Nephron progenitor cell (in vitro differentiated cells): Measurements from ENCODE around the gene LMO7.
"Not testable (repeated sequence)": the region's sequence is repeated elsewhere in the genome, so short reads cannot be mapped to it uniquely, and the experiment has no call there.

Source experiments
- DNase-seq: peaks from one replicate; pipeline ENCODE4 v3.0.0; 2021
- H3K27ac Mint-ChIP-seq: 2 replicates; pipeline ENCODE4 v1.8.0; 2021; ENCODE audit warnings: mild to moderate bottlenecking, moderate library complexity, mixed read lengths
- H3K27me3 Mint-ChIP-seq: 2 replicates; pipeline ENCODE4 v1.8.0; 2021; ENCODE audit warnings: mild to moderate bottlenecking, low read depth, mixed read lengths; ENCODE audit not compliant: poor library complexity
- H3K36me3 Mint-ChIP-seq: 2 replicates; pipeline ENCODE4 v1.8.0; 2021; ENCODE audit warnings: low read depth, mixed read lengths
- H3K4me1 Mint-ChIP-seq: 2 replicates; pipeline ENCODE4 v1.8.0; 2021; ENCODE audit warnings: mixed read lengths
- H3K4me3 Mint-ChIP-seq: 2 replicates; pipeline ENCODE4 v1.8.0; 2021; ENCODE audit warnings: mild to moderate bottlenecking, moderate library complexity, mixed read lengths
- H3K9me3 Mint-ChIP-seq: 2 replicates; pipeline ENCODE4 v1.8.0; 2021; ENCODE audit warnings: mild to moderate bottlenecking, moderate library complexity, mixed read lengths
- TF ChIP-seq, protein P1 (sequence below): fragments of 200-600 bp; sonication (generic); IDR thresholded peaks from 2 replicates; pipeline ENCODE4 v1.5.0; 2021; ENCODE audit warnings: antibody characterized with exemption

The LMO7 gene

GRCh38 chr13:75724752-75725517, 88.8 kb downstream of the LMO7 start:
- Mint-ChIP-seq H3K9me3 (no peaks in the 10 kb centered on the region), H3K36me3 (peaks cover 5% of the 10 kb centered on the region), H3K27me3 (no peaks in the 10 kb centered on the region), H3K4me3 (no peak overlapping the region), H3K4me1 (peaks cover 36% of the 10 kb centered on the region), H3K27ac (no peak overlapping the region)
- TF ChIP-seq, protein P1, sequence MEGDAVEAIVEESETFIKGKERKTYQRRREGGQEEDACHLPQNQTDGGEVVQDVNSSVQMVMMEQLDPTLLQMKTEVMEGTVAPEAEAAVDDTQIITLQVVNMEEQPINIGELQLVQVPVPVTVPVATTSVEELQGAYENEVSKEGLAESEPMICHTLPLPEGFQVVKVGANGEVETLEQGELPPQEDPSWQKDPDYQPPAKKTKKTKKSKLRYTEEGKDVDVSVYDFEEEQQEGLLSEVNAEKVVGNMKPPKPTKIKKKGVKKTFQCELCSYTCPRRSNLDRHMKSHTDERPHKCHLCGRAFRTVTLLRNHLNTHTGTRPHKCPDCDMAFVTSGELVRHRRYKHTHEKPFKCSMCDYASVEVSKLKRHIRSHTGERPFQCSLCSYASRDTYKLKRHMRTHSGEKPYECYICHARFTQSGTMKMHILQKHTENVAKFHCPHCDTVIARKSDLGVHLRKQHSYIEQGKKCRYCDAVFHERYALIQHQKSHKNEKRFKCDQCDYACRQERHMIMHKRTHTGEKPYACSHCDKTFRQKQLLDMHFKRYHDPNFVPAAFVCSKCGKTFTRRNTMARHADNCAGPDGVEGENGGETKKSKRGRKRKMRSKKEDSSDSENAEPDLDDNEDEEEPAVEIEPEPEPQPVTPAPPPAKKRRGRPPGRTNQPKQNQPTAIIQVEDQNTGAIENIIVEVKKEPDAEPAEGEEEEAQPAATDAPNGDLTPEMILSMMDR = no peak
- no peak for DNase-seq

DNA sequence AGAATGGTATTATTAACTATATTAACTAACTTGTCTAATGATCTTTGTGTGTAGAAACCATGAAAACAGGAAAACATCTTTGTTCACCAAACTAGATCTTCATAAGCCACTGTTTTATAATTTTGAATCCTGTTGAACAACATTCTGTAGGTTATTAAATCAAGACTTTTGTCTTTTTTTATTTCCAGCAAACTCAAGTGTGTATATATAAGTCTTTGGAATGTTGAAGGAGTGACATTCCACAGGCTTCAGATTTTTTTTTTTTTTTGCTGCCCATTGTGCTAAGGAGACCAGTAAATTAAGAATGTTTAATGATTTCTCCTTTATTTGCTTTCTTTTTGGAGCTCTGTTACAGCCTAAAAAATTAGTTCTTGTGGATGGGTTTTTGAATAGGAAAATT, 89.6 kb downstream of the LMO7 start:
- H3K4me3 Mint-ChIP-seq = no peak overlapping the region
- H3K36me3 Mint-ChIP-seq = peaks cover 5% of the 10 kb centered on the region
- DNase-seq = no peak
- H3K4me1 Mint-ChIP-seq = peaks cover 36% of the 10 kb centered on the region
- peaks cover 3% of the 10 kb centered on the region for H3K9me3 Mint-ChIP-seq
- TF ChIP-seq, protein P1 = no peak
- no peaks in the 10 kb centered on the region for H3K27me3 Mint-ChIP-seq
- H3K27ac Mint-ChIP-seq = peak overlapping the region; percentile 61

- no peaks in the 10 kb centered on the region for H3K27me3 Mint-ChIP-seq
- DNase-seq = no peak
- no peak overlapping the region for H3K4me3 Mint-ChIP-seq
- H3K9me3 Mint-ChIP-seq = peaks cover 7% of the 10 kb centered on the region
- TF ChIP-seq, protein P1 = no peak
- H3K36me3 Mint-ChIP-seq = peaks cover 5% of the 10 kb centered on the region
- no peak overlapping the region for H3K27ac Mint-ChIP-seq
- H3K4me1 Mint-ChIP-seq = peaks cover 36% of the 10 kb centered on the region
Observed at GRCh38 chr13:75726306-75726705, 90.2 kb downstream of the LMO7 start.

DNA sequence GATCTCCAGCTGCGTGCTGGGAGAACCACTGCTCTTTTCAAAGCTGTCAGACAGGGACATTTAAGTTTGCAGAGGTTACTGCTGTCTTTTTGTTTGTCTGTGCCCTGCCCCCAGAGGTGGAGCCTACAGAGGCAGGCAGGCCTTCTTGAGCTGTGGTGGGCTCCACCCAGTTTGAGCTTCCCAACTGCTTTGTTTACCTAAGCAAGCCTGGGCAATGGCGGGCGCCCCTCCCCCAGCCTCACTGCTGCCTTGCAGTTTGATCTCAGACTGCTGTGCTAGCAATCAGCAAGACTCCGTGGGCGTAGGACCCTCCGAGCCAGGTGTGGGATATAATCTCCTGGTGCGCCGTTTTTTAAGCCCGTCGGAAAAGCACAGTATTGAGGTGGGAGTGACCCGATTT, 97.0 kb downstream of the LMO7 start:
- Mint-ChIP-seq H3K9me3 (peaks cover 36% of the 10 kb centered on the region), H3K36me3 (peaks cover 22% of the 10 kb centered on the region)
- not testable (repeated sequence) for H3K4me3 Mint-ChIP-seq, H3K4me1 Mint-ChIP-seq, H3K27ac Mint-ChIP-seq, DNase-seq, H3K27me3 Mint-ChIP-seq

- TF ChIP-seq, protein P1 = no peak
- peaks cover 22% of the 10 kb centered on the region for H3K36me3 Mint-ChIP-seq
- H3K27me3 Mint-ChIP-seq = peaks cover 2% of the 10 kb centered on the region
- peaks cover 30% of the 10 kb centered on the region for H3K9me3 Mint-ChIP-seq
- H3K4me1 Mint-ChIP-seq = no peaks in the 10 kb centered on the region
- DNase-seq = no peak
- H3K4me3 Mint-ChIP-seq = no peak overlapping the region
- H3K27ac Mint-ChIP-seq = no peak overlapping the region
Observed at GRCh38 chr13:75736173-75736572, 100.0 kb downstream of the LMO7 start.

DNA sequence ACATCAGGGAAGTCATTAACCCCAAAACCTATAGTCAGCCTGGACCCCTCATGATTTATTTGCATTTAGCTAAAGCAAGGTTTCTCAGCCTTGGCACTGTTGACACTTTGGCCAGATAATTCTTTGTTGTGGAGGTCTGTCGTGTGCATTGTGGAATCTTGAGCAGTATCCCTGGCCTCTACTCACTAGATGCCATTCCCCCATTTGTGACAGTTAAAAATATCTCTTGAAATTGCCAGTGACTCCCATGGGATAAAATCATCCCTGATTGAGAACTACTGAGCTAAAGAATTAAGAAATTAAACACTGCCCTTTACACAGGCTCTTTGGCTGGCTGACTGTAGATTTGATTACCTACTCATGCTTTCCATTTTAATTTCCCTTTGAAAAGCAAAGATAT, 102.7 kb downstream of the LMO7 start:
- Mint-ChIP-seq H3K4me1 (no peaks in the 10 kb centered on the region), H3K36me3 (peaks cover 6% of the 10 kb centered on the region), H3K27me3 (peaks cover under 1% of the 10 kb centered on the region), H3K9me3 (peaks cover 13% of the 10 kb centered on the region), H3K4me3 (no peak overlapping the region), H3K27ac (peak overlapping the region; percentile 81)
- TF ChIP-seq, protein P1 = no peak
- no peak for DNase-seq
